Esophagus muscularis mucosa (tissue), 3 donors: ENCODE measurements around the gene FGF9.

Experiments
- POLR2A ChIP-seq: fragments of 450-650 bp; IDR thresholded peaks from one replicate; pipeline ENCODE4 v1.6.1; 2017; ENCODE audit warnings: antibody characterized with exemption, moderate library complexity, mild to moderate bottlenecking, low read depth
- TF ChIP-seq, protein P1 (sequence below), 3 experiments: fragments of 200-600 bp in 2 of 3; fragments of 450-650 bp in 1 of 3; sonication (generic) in 2 of 3; IDR thresholded peaks; one replicate each; pipeline ENCODE4 v1.5.1; 2017 to 2019; ENCODE audit warnings: antibody characterized with exemption in 3 of 3, mild to moderate bottlenecking in 2 of 3, moderate library complexity in 1 of 3

DNA sequence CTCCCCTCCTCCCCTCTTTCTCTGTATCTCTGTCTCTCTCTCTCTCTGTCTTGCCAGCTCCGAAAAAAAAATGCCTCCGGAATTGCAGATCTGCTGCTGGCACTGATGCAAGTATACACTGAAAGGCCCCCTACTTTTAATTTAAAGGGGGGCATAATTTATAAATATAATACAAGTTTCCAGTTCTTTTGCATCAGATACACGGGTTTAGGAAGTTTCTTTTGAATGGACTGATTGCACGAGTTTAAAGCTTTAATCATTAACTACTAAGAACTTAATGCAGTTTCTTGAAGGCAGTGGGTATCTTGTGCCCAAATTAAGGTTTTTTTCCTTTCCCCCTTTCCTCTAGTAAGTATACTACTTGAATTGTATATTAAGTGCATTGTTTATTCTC, 1.4 kb downstream of the FGF9 start:
- TF ChIP-seq, protein P1, sequence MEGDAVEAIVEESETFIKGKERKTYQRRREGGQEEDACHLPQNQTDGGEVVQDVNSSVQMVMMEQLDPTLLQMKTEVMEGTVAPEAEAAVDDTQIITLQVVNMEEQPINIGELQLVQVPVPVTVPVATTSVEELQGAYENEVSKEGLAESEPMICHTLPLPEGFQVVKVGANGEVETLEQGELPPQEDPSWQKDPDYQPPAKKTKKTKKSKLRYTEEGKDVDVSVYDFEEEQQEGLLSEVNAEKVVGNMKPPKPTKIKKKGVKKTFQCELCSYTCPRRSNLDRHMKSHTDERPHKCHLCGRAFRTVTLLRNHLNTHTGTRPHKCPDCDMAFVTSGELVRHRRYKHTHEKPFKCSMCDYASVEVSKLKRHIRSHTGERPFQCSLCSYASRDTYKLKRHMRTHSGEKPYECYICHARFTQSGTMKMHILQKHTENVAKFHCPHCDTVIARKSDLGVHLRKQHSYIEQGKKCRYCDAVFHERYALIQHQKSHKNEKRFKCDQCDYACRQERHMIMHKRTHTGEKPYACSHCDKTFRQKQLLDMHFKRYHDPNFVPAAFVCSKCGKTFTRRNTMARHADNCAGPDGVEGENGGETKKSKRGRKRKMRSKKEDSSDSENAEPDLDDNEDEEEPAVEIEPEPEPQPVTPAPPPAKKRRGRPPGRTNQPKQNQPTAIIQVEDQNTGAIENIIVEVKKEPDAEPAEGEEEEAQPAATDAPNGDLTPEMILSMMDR (IDR thresholded peaks at IDR 0.05), result no peak
- no peak for TF ChIP-seq POLR2A
